CD4-positive, CD25-positive, alpha-beta regulatory T cell (primary cell): ENCODE results near the gene OR1C1. TPM values are rescaled to one million over a fixed set of nuclear protein-coding genes. Genes with fewer than 3 reads are reported as not detected.
"Not testable (repeated sequence)": the region's sequence is repeated elsewhere in the genome, so short reads cannot be mapped to it uniquely, and the experiment has no call there.

Experiments used
- ATAC-seq, 2 donors: fragments of 150-1000 bp; cut with Tn5 transposase; one replicate each; pipeline ENCODE4 v1.10.0; 2021; ENCODE audit warnings: low read depth in 2 of 2, moderate number of reproducible peaks in 2 of 2, moderate library complexity in 1 of 2
- DNase-seq, 3 donors: peaks; one replicate each; pipeline versions ENCODE4 v3.0.0 to v3.0.0-alpha.2; 2012 to 2022; ENCODE audit warnings: mixed read lengths in 1 of 3
- H3K27ac ChIP-seq: one replicate; pipeline ENCODE4 v1.7.0; 2013; ENCODE audit warnings: mild to moderate bottlenecking, low read length; ENCODE audit not compliant: insufficient read depth, poor library complexity, severe bottlenecking
- H3K27me3 ChIP-seq: one replicate; pipeline ENCODE4 v1.7.0; 2013; ENCODE audit warnings: low read length; ENCODE audit not compliant: control insufficient read depth, insufficient read depth
- H3K36me3 ChIP-seq: one replicate; pipeline ENCODE4 v1.7.0; 2013; ENCODE audit warnings: mild to moderate bottlenecking, low read length, moderate library complexity; ENCODE audit not compliant: control insufficient read depth, insufficient read depth
- H3K4me1 ChIP-seq: 2 replicates; pipeline ENCODE4 v1.7.0; 2013; ENCODE audit warnings: mild to moderate bottlenecking, low read length; ENCODE audit not compliant: insufficient read depth, control insufficient read depth, poor library complexity, severe bottlenecking
- H3K4me3 ChIP-seq: one replicate; pipeline ENCODE4 v1.7.0; 2013; ENCODE audit warnings: low read depth, mild to moderate bottlenecking, low read length, moderate library complexity
- H3K9me3 ChIP-seq, 2 experiments: 1 replicate in 1 of 2; 2 replicates in 1 of 2; pipeline ENCODE4 v1.7.0; 2013; ENCODE audit warnings: low read length in 2 of 2, mild to moderate bottlenecking in 1 of 2, moderate library complexity in 1 of 2; ENCODE audit not compliant: control insufficient read depth in 2 of 2
- H3K27ac Mint-ChIP-seq, 3 donors: one replicate each; pipeline ENCODE4 v1.8.0; 2020 to 2022; ENCODE audit warnings: mild to moderate bottlenecking in 3 of 3, mixed read lengths in 3 of 3, moderate library complexity in 2 of 3
- H3K27me3 Mint-ChIP-seq: one replicate; pipeline ENCODE4 v1.8.0; 2022; ENCODE audit warnings: mild to moderate bottlenecking, mixed read lengths
- H3K36me3 Mint-ChIP-seq: one replicate; pipeline ENCODE4 v1.8.0; 2020; ENCODE audit warnings: mixed read lengths
- H3K4me1 Mint-ChIP-seq, 4 donors: one replicate each; pipeline ENCODE4 v1.8.0; 2020 to 2022; ENCODE audit warnings: mixed read lengths in 4 of 4, mild to moderate bottlenecking in 1 of 4
- H3K4me3 Mint-ChIP-seq, 4 donors: one replicate each; pipeline ENCODE4 v1.8.0; 2020 to 2022; ENCODE audit warnings: mild to moderate bottlenecking in 4 of 4, mixed read lengths in 4 of 4, moderate library complexity in 3 of 4
- H3K9me3 Mint-ChIP-seq, 7 donors: one replicate each; pipeline ENCODE4 v1.8.0; 2020 to 2022; ENCODE audit warnings: mixed read lengths in 7 of 7, mild to moderate bottlenecking in 3 of 7, moderate library complexity in 2 of 7
- polyA plus RNA-seq, 4 donors: library from polyadenylated mRNA; unstranded; fragments of 300-500 nt; fragmentation: Illumina TruSeq; gene quantifications; one replicate each; pipeline ENCODE4 v1.2.3, GENCODE V29; 2021
- total RNA-seq: library from RNA; stranded (reverse); gene quantifications from one replicate; pipeline ENCODE4 v1.2.3, GENCODE V29; 2022

OR1C1 gene
- total and polyA plus RNA-seq, 5 donors from 2014 or later = not detected

- no peaks in the 10 kb centered on the region for H3K27me3 ChIP-seq
- no peak overlapping the region for H3K27ac ChIP-seq
- H3K9me3 ChIP-seq = peaks cover 0 to 16% of the 10 kb centered on the region in 2 experiments
- DNase-seq (no peak), ATAC-seq (no peak)
- Mint-ChIP-seq H3K27me3 (no peaks in the 10 kb centered on the region), H3K4me3 (no peak overlapping the region), H3K4me1 (no peaks in the 10 kb centered on the region), H3K36me3 (no peaks in the 10 kb centered on the region), H3K9me3 (peaks cover 0 to 19% (median 4%) of the 10 kb centered on the region in 7 donors), H3K27ac (no peak overlapping the region)
- no peak overlapping the region for H3K4me3 ChIP-seq
- no peaks in the 10 kb centered on the region for H3K36me3 ChIP-seq
- H3K4me1 ChIP-seq = no peaks in the 10 kb centered on the region
Measured at GRCh38 chr1:247746391-247746935, 13.9 kb downstream of the OR1C1 start.

GRCh38 chr1:247742215-247742760, 18.1 kb downstream of the OR1C1 start:
- not testable (repeated sequence) for H3K9me3 ChIP-seq, H3K27me3 Mint-ChIP-seq, H3K4me3 ChIP-seq, H3K36me3 Mint-ChIP-seq, H3K4me3 Mint-ChIP-seq, ATAC-seq, H3K27ac ChIP-seq, H3K9me3 Mint-ChIP-seq, H3K27me3 ChIP-seq, H3K36me3 ChIP-seq, H3K27ac Mint-ChIP-seq, DNase-seq, H3K4me1 ChIP-seq, H3K4me1 Mint-ChIP-seq

GRCh38 chr1:247741756-247742155, 18.6 kb downstream of the OR1C1 start:
- no peak for ATAC-seq
- H3K36me3 Mint-ChIP-seq = no peaks in the 10 kb centered on the region
- no peak for DNase-seq
- H3K4me3 Mint-ChIP-seq = no peak overlapping the region
- no peaks in the 10 kb centered on the region for H3K4me1 ChIP-seq
- H3K27me3 Mint-ChIP-seq = no peaks in the 10 kb centered on the region
- no peaks in the 10 kb centered on the region for H3K9me3 ChIP-seq
- peaks cover 0 to 5% (median 2%) of the 10 kb centered on the region in 7 donors for H3K9me3 Mint-ChIP-seq
- H3K27ac Mint-ChIP-seq = no peak overlapping the region
- no peaks in the 10 kb centered on the region for H3K27me3 ChIP-seq
- H3K36me3 ChIP-seq = no peaks in the 10 kb centered on the region
- no peak overlapping the region for H3K4me3 ChIP-seq
- no peak overlapping the region for H3K27ac ChIP-seq
- H3K4me1 Mint-ChIP-seq = no peaks in the 10 kb centered on the region

GRCh38 chr1:247740721-247741120, 19.6 kb downstream of the OR1C1 start:
- H3K27me3 Mint-ChIP-seq = no peaks in the 10 kb centered on the region
- Histone ChIP-seq H3K36me3 (no peaks in the 10 kb centered on the region), H3K27me3 (no peaks in the 10 kb centered on the region), H3K27ac (no peak overlapping the region), H3K4me1 (no peaks in the 10 kb centered on the region), H3K4me3 (no peak overlapping the region), H3K9me3 (no peaks in the 10 kb centered on the region)
- H3K4me1 Mint-ChIP-seq = no peaks in the 10 kb centered on the region
- no peaks in the 10 kb centered on the region for H3K36me3 Mint-ChIP-seq
- peaks cover 0 to 3% (median 1%) of the 10 kb centered on the region in 7 donors for H3K9me3 Mint-ChIP-seq
- no peak overlapping the region for H3K27ac Mint-ChIP-seq
- no peak for DNase-seq
- no peak for ATAC-seq
- no peak overlapping the region for H3K4me3 Mint-ChIP-seq

GRCh38 chr1:247738315-247738714, 22.0 kb downstream of the OR1C1 start, which contains the start of gene OR14K1:
Gene OR14K1, plus strand, starts transcription at chr1:247738615. Its CDS starts 0 bp downstream, at chr1:247738615.
- H3K9me3 ChIP-seq = no peaks in the 10 kb centered on the region
- Mint-ChIP-seq H3K27ac (no peak within 1 kb of the TSS), H3K4me1 (no peaks in the 10 kb centered on the region), H3K4me3 (no peak within 1 kb of the TSS), H3K36me3 (no peaks in the 10 kb centered on the region), H3K9me3 (peaks cover 0 to 6% (median 1%) of the 10 kb centered on the region in 7 donors), H3K27me3 (no peaks in the 10 kb centered on the region)
- no peak for ATAC-seq
- H3K27ac ChIP-seq = no peak within 1 kb of the TSS
- no peaks in the 10 kb centered on the region for H3K27me3 ChIP-seq
- H3K4me1 ChIP-seq = no peaks in the 10 kb centered on the region
- no peak for DNase-seq
- H3K36me3 ChIP-seq = no peaks in the 10 kb centered on the region
- H3K4me3 ChIP-seq = no peak within 1 kb of the TSS

- no peaks in the 10 kb centered on the region for H3K4me1 ChIP-seq
- H3K4me3 ChIP-seq = no peak overlapping the region
- Mint-ChIP-seq H3K9me3 (peaks cover 0 to 25% (median 7%) of the 10 kb centered on the region in 7 donors), H3K4me1 (no peaks in the 10 kb centered on the region), H3K27ac (peak overlapping the region in 1 of 3 donors; percentile 57), H3K27me3 (no peaks in the 10 kb centered on the region), H3K4me3 (no peak overlapping the region), H3K36me3 (no peaks in the 10 kb centered on the region)
- ATAC-seq (no peak), DNase-seq (no peak)
- H3K27me3 ChIP-seq = no peaks in the 10 kb centered on the region
- peaks cover 0 to 6% of the 10 kb centered on the region in 2 experiments for H3K9me3 ChIP-seq
- no peaks in the 10 kb centered on the region for H3K36me3 ChIP-seq
- H3K27ac ChIP-seq = no peak overlapping the region
Measured at GRCh38 chr1:247721222-247721621, 39.1 kb downstream of the OR1C1 start.

- Histone ChIP-seq H3K36me3 (no peaks in the 10 kb centered on the region), H3K4me3 (no peak within 1 kb of the TSS), H3K4me1 (no peaks in the 10 kb centered on the region), H3K27ac (no peak within 1 kb of the TSS), H3K27me3 (no peaks in the 10 kb centered on the region), H3K9me3 (peaks cover 0 to 6% of the 10 kb centered on the region in 2 experiments)
- no peaks in the 10 kb centered on the region for H3K4me1 Mint-ChIP-seq
- ATAC-seq (no peak), DNase-seq (no peak)
- H3K27ac Mint-ChIP-seq = no peak within 1 kb of the TSS
- peaks cover 0 to 13% (median 3%) of the 10 kb centered on the region in 7 donors for H3K9me3 Mint-ChIP-seq
- H3K27me3 Mint-ChIP-seq = no peaks in the 10 kb centered on the region
- no peaks in the 10 kb centered on the region for H3K36me3 Mint-ChIP-seq
- no peak within 1 kb of the TSS for H3K4me3 Mint-ChIP-seq
Measured at GRCh38 chr1:247716546-247716945, 43.8 kb downstream of the OR1C1 start, which contains the start of gene OR6F1. Gene OR6F1, minus strand, starts transcription at chr1:247716646. Its CDS starts 3,891 bp downstream, at chr1:247712755.

GRCh38 chr1:247713753-247714152, 46.6 kb downstream of the OR1C1 start:
- ATAC-seq (no peak), DNase-seq (no peak)
- Mint-ChIP-seq H3K9me3 (peaks cover 0 to 13% (median 3%) of the 10 kb centered on the region in 7 donors), H3K4me1 (no peaks in the 10 kb centered on the region), H3K36me3 (no peaks in the 10 kb centered on the region), H3K27ac (no peak overlapping the region), H3K4me3 (no peak overlapping the region), H3K27me3 (no peaks in the 10 kb centered on the region)
- no peaks in the 10 kb centered on the region for H3K36me3 ChIP-seq
- no peaks in the 10 kb centered on the region for H3K9me3 ChIP-seq
- H3K27ac ChIP-seq = no peak overlapping the region
- no peak overlapping the region for H3K4me3 ChIP-seq
- no peaks in the 10 kb centered on the region for H3K4me1 ChIP-seq
- no peaks in the 10 kb centered on the region for H3K27me3 ChIP-seq
